ENCODE results near the gene CRLF3. TPM values are rescaled to one million over a fixed set of nuclear protein-coding genes. Genes with fewer than 3 reads are reported as not detected.
"Not testable (repeated sequence)": the region's sequence is repeated elsewhere in the genome, so short reads cannot be mapped to it uniquely, and the experiment has no call there.

Gene CRLF3
- total RNA-seq, 1 experiment from 2014 or later, result 17.9 TPM

GRCh38 chr17:30816165-30816564, 8.3 kb downstream of the CRLF3 start:
- Mint-ChIP-seq H3K9me3 (no peaks in the 10 kb centered on the region), H3K4me3 (no peak overlapping the region), H3K27ac (no peak overlapping the region), H3K4me1 (peaks cover 7% of the 10 kb centered on the region), H3K36me3 (peaks cover 8% of the 10 kb centered on the region), H3K27me3 (ENCODE audit: low read depth) (no peaks in the 10 kb centered on the region)
- POLR2A ChIA-PET, result no interaction called here
- TF ChIP-seq ZBTB43 (CRISPR knock-in tag; IDR thresholded peaks at IDR 0.05) (no peak), MLX (CRISPR knock-in tag; IDR thresholded peaks at IDR 0.05) (no peak), OVOL2 (CRISPR knock-in tag; IDR thresholded peaks at IDR 0.05; ENCODE audit: borderline replicate concordance) (no peak), JAZF1 (CRISPR knock-in tag; IDR thresholded peaks at IDR 0.05) (no peak), MXD4 (CRISPR knock-in tag; IDR thresholded peaks at IDR 0.05; ENCODE audit: borderline replicate concordance) (no peak), NR3C1 (CRISPR knock-in tag; conservative IDR thresholded peaks at IDR 0.05; ENCODE audit: low read depth) (no peak), ETV6 (CRISPR knock-in tag; IDR thresholded peaks at IDR 0.05) (no peak), RELA (CRISPR knock-in tag; IDR thresholded peaks at IDR 0.05; ENCODE audit: borderline replicate concordance) (no peak), FOXP1 (CRISPR knock-in tag; IDR thresholded peaks at IDR 0.05; ENCODE audit: borderline replicate concordance) (no peak), ZNF396 (CRISPR knock-in tag; IDR thresholded peaks at IDR 0.05; ENCODE audit: borderline replicate concordance) (no peak), TP53 (CRISPR knock-in tag; IDR thresholded peaks at IDR 0.05) (no peak)
- TF ChIP-seq, protein P1, sequence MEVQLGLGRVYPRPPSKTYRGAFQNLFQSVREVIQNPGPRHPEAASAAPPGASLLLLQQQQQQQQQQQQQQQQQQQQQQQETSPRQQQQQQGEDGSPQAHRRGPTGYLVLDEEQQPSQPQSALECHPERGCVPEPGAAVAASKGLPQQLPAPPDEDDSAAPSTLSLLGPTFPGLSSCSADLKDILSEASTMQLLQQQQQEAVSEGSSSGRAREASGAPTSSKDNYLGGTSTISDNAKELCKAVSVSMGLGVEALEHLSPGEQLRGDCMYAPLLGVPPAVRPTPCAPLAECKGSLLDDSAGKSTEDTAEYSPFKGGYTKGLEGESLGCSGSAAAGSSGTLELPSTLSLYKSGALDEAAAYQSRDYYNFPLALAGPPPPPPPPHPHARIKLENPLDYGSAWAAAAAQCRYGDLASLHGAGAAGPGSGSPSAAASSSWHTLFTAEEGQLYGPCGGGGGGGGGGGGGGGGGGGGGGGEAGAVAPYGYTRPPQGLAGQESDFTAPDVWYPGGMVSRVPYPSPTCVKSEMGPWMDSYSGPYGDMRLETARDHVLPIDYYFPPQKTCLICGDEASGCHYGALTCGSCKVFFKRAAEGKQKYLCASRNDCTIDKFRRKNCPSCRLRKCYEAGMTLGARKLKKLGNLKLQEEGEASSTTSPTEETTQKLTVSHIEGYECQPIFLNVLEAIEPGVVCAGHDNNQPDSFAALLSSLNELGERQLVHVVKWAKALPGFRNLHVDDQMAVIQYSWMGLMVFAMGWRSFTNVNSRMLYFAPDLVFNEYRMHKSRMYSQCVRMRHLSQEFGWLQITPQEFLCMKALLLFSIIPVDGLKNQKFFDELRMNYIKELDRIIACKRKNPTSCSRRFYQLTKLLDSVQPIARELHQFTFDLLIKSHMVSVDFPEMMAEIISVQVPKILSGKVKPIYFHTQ (CRISPR knock-in tag; IDR thresholded peaks at IDR 0.05), result no peak
- TF ChIP-seq, protein P2, sequence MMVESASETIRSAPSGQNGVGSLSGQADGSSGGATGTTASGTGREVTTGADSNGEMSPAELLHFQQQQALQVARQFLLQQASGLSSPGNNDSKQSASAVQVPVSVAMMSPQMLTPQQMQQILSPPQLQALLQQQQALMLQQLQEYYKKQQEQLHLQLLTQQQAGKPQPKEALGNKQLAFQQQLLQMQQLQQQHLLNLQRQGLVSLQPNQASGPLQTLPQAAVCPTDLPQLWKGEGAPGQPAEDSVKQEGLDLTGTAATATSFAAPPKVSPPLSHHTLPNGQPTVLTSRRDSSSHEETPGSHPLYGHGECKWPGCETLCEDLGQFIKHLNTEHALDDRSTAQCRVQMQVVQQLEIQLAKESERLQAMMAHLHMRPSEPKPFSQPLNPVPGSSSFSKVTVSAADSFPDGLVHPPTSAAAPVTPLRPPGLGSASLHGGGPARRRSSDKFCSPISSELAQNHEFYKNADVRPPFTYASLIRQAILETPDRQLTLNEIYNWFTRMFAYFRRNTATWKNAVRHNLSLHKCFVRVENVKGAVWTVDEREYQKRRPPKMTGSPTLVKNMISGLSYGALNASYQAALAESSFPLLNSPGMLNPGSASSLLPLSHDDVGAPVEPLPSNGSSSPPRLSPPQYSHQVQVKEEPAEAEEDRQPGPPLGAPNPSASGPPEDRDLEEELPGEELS (CRISPR knock-in tag; IDR thresholded peaks at IDR 0.05), result no peak
- TF ChIP-seq, protein P3, sequence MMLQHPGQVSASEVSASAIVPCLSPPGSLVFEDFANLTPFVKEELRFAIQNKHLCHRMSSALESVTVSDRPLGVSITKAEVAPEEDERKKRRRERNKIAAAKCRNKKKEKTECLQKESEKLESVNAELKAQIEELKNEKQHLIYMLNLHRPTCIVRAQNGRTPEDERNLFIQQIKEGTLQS (CRISPR knock-in tag; conservative IDR thresholded peaks at IDR 0.05), result no peak
- no peak for ATAC-seq
- DNase-seq (ENCODE audit: low spot score), result no peak
- CTCF ChIA-PET, result no interaction called here

- DNase-seq (ENCODE audit: low spot score); H3K36me3 Mint-ChIP-seq; ATAC-seq; H3K4me1 Mint-ChIP-seq; H3K4me3 Mint-ChIP-seq; H3K27me3 Mint-ChIP-seq (ENCODE audit: low read depth); H3K9me3 Mint-ChIP-seq; POLR2A ChIA-PET; H3K27ac Mint-ChIP-seq: not testable (repeated sequence)
- CTCF ChIA-PET, result interaction anchor here (0.9 kb wide), 1 partner anchor 10 kb away, joined by 3 read pairs; the partner anchor contains the start of gene CRLF3
Observed at GRCh38 chr17:30814860-30815259, 9.6 kb downstream of the CRLF3 start.

- H3K4me3 Mint-ChIP-seq; CTCF ChIA-PET; ATAC-seq; H3K9me3 Mint-ChIP-seq; DNase-seq (ENCODE audit: low spot score); POLR2A ChIA-PET; H3K27ac Mint-ChIP-seq; H3K4me1 Mint-ChIP-seq; H3K27me3 Mint-ChIP-seq (ENCODE audit: low read depth): not testable (repeated sequence)
- H3K36me3 Mint-ChIP-seq, result peaks cover 11% of the 10 kb centered on the region
Observed at GRCh38 chr17:30814236-30814635, 10.3 kb downstream of the CRLF3 start.

All from WTC11 (cell line).